ENCODE data around the gene ABCG4.

Gene ABCG4

GRCh38 chr11:119209186-119209585, 60.3 kb downstream of the ABCG4 start:
- no peak for DNase-seq

GRCh38 chr11:119210050-119210449, 61.2 kb downstream of the ABCG4 start:
- DNase-seq = no peak
